K562 (cell line): ENCODE measurements around the gene ATP5F1D. TPM values are rescaled to one million over a fixed set of nuclear protein-coding genes. Genes with fewer than 3 reads are reported as not detected.

Experiments used
- PKNOX1 ChIP-seq: fragments of 450-650 bp; IDR thresholded peaks from 2 replicates; pipeline ENCODE4 v1.6.1; 2016
- RBFOX2 ChIP-seq: fragments of 200-400 bp; formaldehyde crosslinking; IDR thresholded peaks from 2 replicates; pipeline ENCODE4 v1.6.1; 2017; ENCODE audit warnings: low read depth, mild to moderate bottlenecking, low read length, moderate library complexity
- RBM22 ChIP-seq: fragments of 200-400 bp; formaldehyde crosslinking; IDR thresholded peaks from 2 replicates; pipeline ENCODE4 v1.6.1; 2018; ENCODE audit warnings: low read length, low read depth; ENCODE audit not compliant: poor library complexity, severe bottlenecking
- REST ChIP-seq, 2 experiments: fragments of 450-650 bp; formaldehyde crosslinking in 1 of 2; IDR thresholded peaks; 2 replicates each; pipeline versions ENCODE4 v1.4.0 to v1.6.1; 2014 to 2020; ENCODE audit warnings: mild to moderate bottlenecking in 2 of 2, borderline replicate concordance in 1 of 2, low read depth in 1 of 2
- ZBTB33 ChIP-seq: sonication (generic); formaldehyde crosslinking; IDR thresholded peaks from 2 replicates; pipeline ENCODE4 v1.8.1; 2023; ENCODE audit warnings: mild to moderate bottlenecking, missing genetic modification reagents
- polyA plus RNA-seq, 8 experiments: library from polyadenylated mRNA; depleted of rRNA in 4 of 8; stranded (reverse) in 5 of 8; unstranded in 3 of 8; fragments of >200 nt; fragmentation: Nextera tagmentation in 2 of 8; fragmentation: Illumina TruSeq in 1 of 8; extraction: Ambion mirVana in 2 of 8; extraction: Trizol in 1 of 8; gene quantifications; 2 replicates each; pipeline versions ENCODE4 v1.2.1 to v1.2.3, GENCODE V29; 2011 to 2014; ENCODE audit warnings: inconsistent platforms in 1 of 8, missing spikeins in 1 of 8
- total RNA-seq, 7 experiments: library from RNA; depleted of rRNA in 6 of 7; stranded (reverse); fragments of >200 nt in 6 of 7; fragmentation: Illumina TruSeq in 2 of 7; extraction: Trizol in 2 of 7; gene quantifications; 2 replicates each; pipeline versions ENCODE4 v1.2.1 to v1.2.3, GENCODE V29; 2011 to 2021; ENCODE audit warnings: low replicate concordance in 1 of 7

The ATP5F1D gene
- total and polyA plus RNA-seq, 9 of the 15 experiments (the other 6 are each of a cell fraction or from before 2014, with no cell fraction given) = 3.9 to 409 (median 36.8) TPM

DNA sequence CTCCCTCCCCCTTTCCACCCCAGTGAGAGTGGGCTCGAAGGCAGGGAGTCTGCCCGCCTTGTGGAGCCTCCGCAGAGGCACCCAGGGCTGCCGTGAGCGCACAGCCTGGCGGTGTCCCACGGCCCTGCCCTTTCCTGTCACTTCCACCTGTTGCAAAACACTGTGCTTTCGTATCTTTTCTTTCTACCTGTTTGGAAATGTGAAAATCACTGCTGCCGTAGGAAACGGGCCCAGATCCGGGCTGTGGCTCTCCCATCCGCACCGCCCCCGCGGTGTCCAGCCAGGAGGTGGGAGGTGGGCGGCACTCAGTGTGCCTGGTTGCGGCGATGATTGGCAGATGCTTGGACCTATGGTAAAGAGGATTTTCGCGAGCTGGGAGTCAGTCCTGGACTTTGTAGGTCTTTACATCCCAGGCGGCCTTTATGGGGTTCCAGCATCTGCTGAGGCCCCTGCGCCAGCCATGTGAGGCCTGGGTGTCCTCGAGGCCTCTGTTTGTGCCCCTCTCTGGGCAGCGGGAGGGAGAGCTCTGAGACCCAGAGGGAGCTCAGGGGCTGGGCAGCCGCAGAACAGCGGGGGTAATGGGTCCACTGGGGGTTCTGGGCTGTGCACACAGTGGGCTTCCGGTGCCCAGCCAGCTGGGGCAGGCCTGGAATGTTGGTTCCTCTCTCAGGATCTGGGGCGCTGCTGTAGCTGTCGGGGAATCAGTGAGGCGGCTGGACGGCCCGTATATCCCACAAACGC lies 29.9 kb upstream of the ATP5F1D start (continued):
- no peak for TF ChIP-seq REST (IDR thresholded peaks at IDR 0.05; ENCODE audit: borderline replicate concordance)
- TF ChIP-seq REST (CRISPR knock-in tag; IDR thresholded peaks at IDR 0.05; ENCODE audit: low read depth) = no peak
- TF ChIP-seq RBFOX2 = peak; percentile 59
- peak; percentile 89 for TF ChIP-seq PKNOX1
- TF ChIP-seq RBM22 = peak; percentile 20
- TF ChIP-seq ZBTB33 = peak; percentile 86
